ENCODE measurements around the gene SELENOO. TPM values are rescaled to one million over a fixed set of nuclear protein-coding genes. Genes with fewer than 3 reads are reported as not detected.

The SELENOO gene
- total RNA-seq, 1 experiment from 2014 or later = 29.6 TPM

DNA sequence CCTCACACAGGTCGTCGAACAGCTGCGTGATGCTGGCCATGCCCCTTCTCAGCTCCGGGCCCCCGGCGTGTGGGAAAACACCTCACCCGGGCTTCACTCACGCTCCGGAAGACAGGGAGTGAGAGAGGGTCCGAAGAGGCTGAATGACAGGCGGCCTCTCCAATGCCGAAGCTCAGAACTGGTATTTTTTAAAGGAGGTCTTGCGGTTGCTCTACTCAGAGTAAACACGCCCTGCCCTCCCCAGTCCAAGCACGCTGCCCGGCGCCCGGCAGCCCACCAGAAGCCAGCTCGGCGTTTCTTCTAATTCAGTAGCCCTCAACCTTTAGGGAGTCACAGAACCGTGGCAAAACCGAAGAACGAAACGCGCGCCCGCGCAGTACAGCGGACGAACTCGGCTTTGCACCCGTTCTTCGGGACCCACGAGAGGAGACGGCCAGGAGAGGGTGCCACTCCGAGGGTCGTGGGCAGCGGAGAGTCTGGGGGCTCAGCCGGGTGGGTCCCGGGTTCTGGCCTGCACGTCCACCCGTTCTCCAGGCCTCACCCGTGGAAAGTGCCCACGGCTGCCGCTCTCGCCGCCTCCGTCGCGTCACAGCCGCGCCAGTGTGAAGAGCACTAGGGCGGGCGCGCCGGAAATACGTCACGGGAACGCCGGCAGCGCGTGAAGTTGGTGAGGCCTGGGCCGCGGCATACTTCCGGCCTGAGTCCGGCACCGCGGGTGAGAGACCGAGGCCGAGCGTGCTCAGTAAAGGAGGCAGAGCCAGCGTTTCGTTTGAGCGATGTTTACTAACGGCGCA is 43.8 kb downstream of the SELENOO start, which contains the start of gene TUBGCP6:
Gene TUBGCP6, minus strand, starts transcription at position 604 of the 794 bp plus-strand sequence. Its CDS starts 564 bp downstream, at position 40.
- ChIA-PET CTCF (interaction anchor here (0.8 kb wide), 1 partner anchor 9 kb away, joined by 3 read pairs; no protein-coding TSS in a partner anchor), RAD21 (ENCODE audit: low non-redundant PET in 1 of 2, low total read pairs in 2 of 2, uncharacterized antibody in 2 of 2, unreplicated experiment in 2 of 2) (no interaction called here), POLR2A (no interaction called here)
- H2AFZ ChIP-seq (ENCODE audit: low read depth, low read length, poor library complexity, severe bottlenecking) = no peak within 1 kb of the TSS
- intact Hi-C loops (cut with micrococcal nuclease) = no loop called here
- H3K4me1 ChIP-seq (ENCODE audit: control insufficient read depth in 1 of 2, insufficient read depth in 2 of 2, low read length in 2 of 2) = peaks cover 23 to 60% of the 10 kb centered on the region in 2 experiments
- peak within 1 kb of the TSS; percentile 92 for H3K9ac ChIP-seq (ENCODE audit: low read length)
- ATAC-seq (peak; percentile 77), DNase-seq (ENCODE audit: low read depth, low spot score) (peak; percentile 83)
- H3K27me3 ChIP-seq (ENCODE audit: insufficient read depth, low read length) = no peaks in the 10 kb centered on the region
- BruUV-seq (replicated peaks) = TSS peak; percentile 45
- H3K4me3 ChIP-seq (replicated peaks in 1 of 2; ENCODE audit: low read depth in 1 of 2, low read length in 2 of 2) = peak within 1 kb of the TSS; percentile 93 to 95
- no peaks in the 10 kb centered on the region for H3K9me3 ChIP-seq (ENCODE audit: control insufficient read depth in 1 of 2, insufficient read depth in 1 of 2, low read depth in 1 of 2, low read length in 2 of 2)
- H4K20me1 ChIP-seq (ENCODE audit: insufficient read depth) = no peaks in the 10 kb centered on the region
- H3K36me3 ChIP-seq (ENCODE audit: control insufficient read depth in 1 of 2, insufficient read depth in 2 of 2, low read length in 2 of 2) = peaks cover 3 to 26% of the 10 kb centered on the region in 2 experiments; a peak in 2 of 4 replicates
- peak within 1 kb of the TSS; percentile 92 for H3K4me2 ChIP-seq (ENCODE audit: low read length)
- H3K9me2 ChIP-seq (ENCODE audit: insufficient read depth) = no peaks in the 10 kb centered on the region
- peaks cover 82% of the 10 kb centered on the region for H3K79me2 ChIP-seq (ENCODE audit: insufficient read depth, low read length)
- H3K27ac ChIP-seq (ENCODE audit: low read depth, low read length) = peak within 1 kb of the TSS; percentile 81
- TF ChIP-seq RAD21 (IDR thresholded peaks at IDR 0.05; ENCODE audit: low read depth) (no peak), CBX3 (IDR thresholded peaks at IDR 0.05; ENCODE audit: low read depth) (no peak), ZFX (IDR thresholded peaks at IDR 0.05) (peak; percentile 87; the same call in 1 of the 2 replicates), EZH2phosphoT487 (IDR thresholded peaks at IDR 0.05; ENCODE audit: borderline replicate concordance) (no peak), TCF7L2 (IDR thresholded peaks at IDR 0.05; ENCODE audit: borderline replicate concordance, extremely low read depth, insufficient read depth, insufficient read length) (no peak), FOSL1 (IDR thresholded peaks at IDR 0.05; ENCODE audit: low read depth) (no peak), CEBPB (IDR thresholded peaks at IDR 0.05; ENCODE audit: low read depth) (no peak), JUND (IDR thresholded peaks at IDR 0.05) (no peak), ELF1 (IDR thresholded peaks at IDR 0.05; ENCODE audit: borderline replicate concordance, low read depth) (no peak; the same call in 1 of the 2 replicates), EZH2 (IDR thresholded peaks at IDR 0.05) (no peak), POLR2AphosphoS5 (IDR thresholded peaks at IDR 0.05; ENCODE audit: low read depth, low read length) (peak; percentile 94), POLR2A (IDR thresholded peaks at IDR 0.05; ENCODE audit: borderline replicate concordance, extremely low read depth, insufficient read depth, insufficient read length) (peak; percentile 73), SRF (IDR thresholded peaks at IDR 0.05; ENCODE audit: low read depth) (peak; percentile 96), EGR1 (IDR thresholded peaks at IDR 0.05; ENCODE audit: low read depth) (no peak), ZNF274 (IDR thresholded peaks at IDR 0.05; ENCODE audit: low read depth, low read length) (no peak), YY1 (IDR thresholded peaks at IDR 0.05; ENCODE audit: extremely low read depth, insufficient replicate concordance, low read depth, low read length) (no peak), SP1 (IDR thresholded peaks at IDR 0.05; ENCODE audit: low read depth) (peak; percentile 56; the same call in 1 of the 2 replicates)
- TF ChIP-seq, protein P1, sequence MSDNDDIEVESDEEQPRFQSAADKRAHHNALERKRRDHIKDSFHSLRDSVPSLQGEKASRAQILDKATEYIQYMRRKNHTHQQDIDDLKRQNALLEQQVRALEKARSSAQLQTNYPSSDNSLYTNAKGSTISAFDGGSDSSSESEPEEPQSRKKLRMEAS (IDR thresholded peaks at IDR 0.05) = peak; percentile 94
- TF ChIP-seq, protein P2, sequence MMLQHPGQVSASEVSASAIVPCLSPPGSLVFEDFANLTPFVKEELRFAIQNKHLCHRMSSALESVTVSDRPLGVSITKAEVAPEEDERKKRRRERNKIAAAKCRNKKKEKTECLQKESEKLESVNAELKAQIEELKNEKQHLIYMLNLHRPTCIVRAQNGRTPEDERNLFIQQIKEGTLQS (IDR thresholded peaks at IDR 0.05) = no peak
- TF ChIP-seq, protein P3, sequence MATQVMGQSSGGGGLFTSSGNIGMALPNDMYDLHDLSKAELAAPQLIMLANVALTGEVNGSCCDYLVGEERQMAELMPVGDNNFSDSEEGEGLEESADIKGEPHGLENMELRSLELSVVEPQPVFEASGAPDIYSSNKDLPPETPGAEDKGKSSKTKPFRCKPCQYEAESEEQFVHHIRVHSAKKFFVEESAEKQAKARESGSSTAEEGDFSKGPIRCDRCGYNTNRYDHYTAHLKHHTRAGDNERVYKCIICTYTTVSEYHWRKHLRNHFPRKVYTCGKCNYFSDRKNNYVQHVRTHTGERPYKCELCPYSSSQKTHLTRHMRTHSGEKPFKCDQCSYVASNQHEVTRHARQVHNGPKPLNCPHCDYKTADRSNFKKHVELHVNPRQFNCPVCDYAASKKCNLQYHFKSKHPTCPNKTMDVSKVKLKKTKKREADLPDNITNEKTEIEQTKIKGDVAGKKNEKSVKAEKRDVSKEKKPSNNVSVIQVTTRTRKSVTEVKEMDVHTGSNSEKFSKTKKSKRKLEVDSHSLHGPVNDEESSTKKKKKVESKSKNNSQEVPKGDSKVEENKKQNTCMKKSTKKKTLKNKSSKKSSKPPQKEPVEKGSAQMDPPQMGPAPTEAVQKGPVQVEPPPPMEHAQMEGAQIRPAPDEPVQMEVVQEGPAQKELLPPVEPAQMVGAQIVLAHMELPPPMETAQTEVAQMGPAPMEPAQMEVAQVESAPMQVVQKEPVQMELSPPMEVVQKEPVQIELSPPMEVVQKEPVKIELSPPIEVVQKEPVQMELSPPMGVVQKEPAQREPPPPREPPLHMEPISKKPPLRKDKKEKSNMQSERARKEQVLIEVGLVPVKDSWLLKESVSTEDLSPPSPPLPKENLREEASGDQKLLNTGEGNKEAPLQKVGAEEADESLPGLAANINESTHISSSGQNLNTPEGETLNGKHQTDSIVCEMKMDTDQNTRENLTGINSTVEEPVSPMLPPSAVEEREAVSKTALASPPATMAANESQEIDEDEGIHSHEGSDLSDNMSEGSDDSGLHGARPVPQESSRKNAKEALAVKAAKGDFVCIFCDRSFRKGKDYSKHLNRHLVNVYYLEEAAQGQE (IDR thresholded peaks at IDR 0.05; ENCODE audit: low read depth) = no peak
- TF ChIP-seq, protein P4, sequence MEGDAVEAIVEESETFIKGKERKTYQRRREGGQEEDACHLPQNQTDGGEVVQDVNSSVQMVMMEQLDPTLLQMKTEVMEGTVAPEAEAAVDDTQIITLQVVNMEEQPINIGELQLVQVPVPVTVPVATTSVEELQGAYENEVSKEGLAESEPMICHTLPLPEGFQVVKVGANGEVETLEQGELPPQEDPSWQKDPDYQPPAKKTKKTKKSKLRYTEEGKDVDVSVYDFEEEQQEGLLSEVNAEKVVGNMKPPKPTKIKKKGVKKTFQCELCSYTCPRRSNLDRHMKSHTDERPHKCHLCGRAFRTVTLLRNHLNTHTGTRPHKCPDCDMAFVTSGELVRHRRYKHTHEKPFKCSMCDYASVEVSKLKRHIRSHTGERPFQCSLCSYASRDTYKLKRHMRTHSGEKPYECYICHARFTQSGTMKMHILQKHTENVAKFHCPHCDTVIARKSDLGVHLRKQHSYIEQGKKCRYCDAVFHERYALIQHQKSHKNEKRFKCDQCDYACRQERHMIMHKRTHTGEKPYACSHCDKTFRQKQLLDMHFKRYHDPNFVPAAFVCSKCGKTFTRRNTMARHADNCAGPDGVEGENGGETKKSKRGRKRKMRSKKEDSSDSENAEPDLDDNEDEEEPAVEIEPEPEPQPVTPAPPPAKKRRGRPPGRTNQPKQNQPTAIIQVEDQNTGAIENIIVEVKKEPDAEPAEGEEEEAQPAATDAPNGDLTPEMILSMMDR (IDR thresholded peaks at IDR 0.05 in 2 of 3, conservative IDR thresholded peaks at IDR 0.05 in 1 of 3; ENCODE audit: borderline replicate concordance in 1 of 3, insufficient read depth in 1 of 3, low read depth in 2 of 3, low read length in 2 of 3) = peak in 2 of 3 experiments; percentile 33 to 35; a peak in 4 of 6 replicates

Measured in HCT116 (cell line).